Measurements from ENCODE around the gene PCK1.

PCK1 gene

DNA sequence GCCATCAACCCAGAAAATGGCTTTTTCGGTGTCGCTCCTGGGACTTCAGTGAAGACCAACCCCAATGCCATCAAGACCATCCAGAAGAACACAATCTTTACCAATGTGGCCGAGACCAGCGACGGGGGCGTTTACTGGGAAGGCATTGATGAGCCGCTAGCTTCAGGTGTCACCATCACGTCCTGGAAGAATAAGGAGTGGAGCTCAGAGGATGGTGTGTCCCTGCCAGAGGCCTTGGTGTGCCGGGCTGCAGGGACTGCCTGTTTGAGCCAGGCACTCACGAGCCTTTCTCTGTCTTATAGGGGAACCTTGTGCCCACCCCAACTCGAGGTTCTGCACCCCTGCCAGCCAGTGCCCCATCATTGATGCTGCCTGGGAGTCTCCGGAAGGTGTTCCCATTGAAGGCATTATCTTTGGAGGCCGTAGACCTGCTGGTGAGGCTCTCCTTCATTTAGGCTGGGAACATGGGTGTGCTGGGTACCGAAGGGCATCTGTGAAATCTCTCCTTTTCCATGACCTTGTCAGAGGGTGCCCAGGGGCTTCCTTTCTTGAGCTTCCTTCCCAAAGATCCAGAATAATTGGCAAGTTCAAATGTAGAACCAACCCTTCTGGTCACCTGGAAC, 3.4 kb downstream of the PCK1 start:
- Histone ChIP-seq H3K79me2 (ENCODE audit: control insufficient read depth, low read length) (no peaks in the 10 kb centered on the region), H3F3A (ENCODE audit: control insufficient read depth, insufficient read depth) (no peaks in the 10 kb centered on the region), H3K9me3 (ENCODE audit: control insufficient read depth, insufficient read depth, low read length) (no peaks in the 10 kb centered on the region), H3K27ac (ENCODE audit: low read depth, low read length) (no peak overlapping the region), H4K20me1 (ENCODE audit: control insufficient read depth, insufficient read depth, low read depth, low read length) (no peaks in the 10 kb centered on the region), H3K4me2 (ENCODE audit: low read length) (no peak overlapping the region), H3K4me3 (ENCODE audit: low read length) (no peak overlapping the region), H3K9me2 (replicated peaks; ENCODE audit: control insufficient read depth, low read length) (no peaks in the 10 kb centered on the region), H3K36me3 (ENCODE audit: control insufficient read depth, low read length) (no peaks in the 10 kb centered on the region), H3K27me3 (ENCODE audit: control insufficient read depth, low read length) (peaks cover 13% of the 10 kb centered on the region), H3K4me1 (ENCODE audit: control insufficient read depth, low read length) (no peaks in the 10 kb centered on the region)
- TF ChIP-seq EZH2phosphoT487 (IDR thresholded peaks at IDR 0.05; ENCODE audit: borderline replicate concordance, low read length) = no peak
- TF ChIP-seq, protein P1, sequence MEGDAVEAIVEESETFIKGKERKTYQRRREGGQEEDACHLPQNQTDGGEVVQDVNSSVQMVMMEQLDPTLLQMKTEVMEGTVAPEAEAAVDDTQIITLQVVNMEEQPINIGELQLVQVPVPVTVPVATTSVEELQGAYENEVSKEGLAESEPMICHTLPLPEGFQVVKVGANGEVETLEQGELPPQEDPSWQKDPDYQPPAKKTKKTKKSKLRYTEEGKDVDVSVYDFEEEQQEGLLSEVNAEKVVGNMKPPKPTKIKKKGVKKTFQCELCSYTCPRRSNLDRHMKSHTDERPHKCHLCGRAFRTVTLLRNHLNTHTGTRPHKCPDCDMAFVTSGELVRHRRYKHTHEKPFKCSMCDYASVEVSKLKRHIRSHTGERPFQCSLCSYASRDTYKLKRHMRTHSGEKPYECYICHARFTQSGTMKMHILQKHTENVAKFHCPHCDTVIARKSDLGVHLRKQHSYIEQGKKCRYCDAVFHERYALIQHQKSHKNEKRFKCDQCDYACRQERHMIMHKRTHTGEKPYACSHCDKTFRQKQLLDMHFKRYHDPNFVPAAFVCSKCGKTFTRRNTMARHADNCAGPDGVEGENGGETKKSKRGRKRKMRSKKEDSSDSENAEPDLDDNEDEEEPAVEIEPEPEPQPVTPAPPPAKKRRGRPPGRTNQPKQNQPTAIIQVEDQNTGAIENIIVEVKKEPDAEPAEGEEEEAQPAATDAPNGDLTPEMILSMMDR (IDR thresholded peaks at IDR 0.05; ENCODE audit: low read depth, low read length, poor library complexity, severe bottlenecking) = no peak

- Histone ChIP-seq H3K4me2 (ENCODE audit: low read length) (no peak overlapping the region), H3K27me3 (ENCODE audit: control insufficient read depth, low read length) (peaks cover 5% of the 10 kb centered on the region), H3K4me1 (ENCODE audit: control insufficient read depth, low read length) (no peaks in the 10 kb centered on the region), H4K20me1 (ENCODE audit: control insufficient read depth, insufficient read depth, low read depth, low read length) (no peaks in the 10 kb centered on the region), H3F3A (ENCODE audit: control insufficient read depth, insufficient read depth) (no peaks in the 10 kb centered on the region), H3K4me3 (ENCODE audit: low read length) (no peak overlapping the region), H3K36me3 (ENCODE audit: control insufficient read depth, low read length) (no peaks in the 10 kb centered on the region), H3K27ac (ENCODE audit: low read depth, low read length) (no peak overlapping the region), H3K9me3 (ENCODE audit: control insufficient read depth, insufficient read depth, low read length) (no peaks in the 10 kb centered on the region), H3K79me2 (ENCODE audit: control insufficient read depth, low read length) (no peaks in the 10 kb centered on the region), H3K9me2 (replicated peaks; ENCODE audit: control insufficient read depth, low read length) (no peaks in the 10 kb centered on the region)
- TF ChIP-seq, protein P1 (IDR thresholded peaks at IDR 0.05; ENCODE audit: low read depth, low read length, poor library complexity, severe bottlenecking) = no peak
- no peak for TF ChIP-seq EZH2phosphoT487 (IDR thresholded peaks at IDR 0.05; ENCODE audit: borderline replicate concordance, low read length)
Observed at GRCh38 chr20:57564951-57565642, 4.2 kb downstream of the PCK1 start.

- Histone ChIP-seq H3K4me2 (ENCODE audit: low read length) (no peak overlapping the region), H3K79me2 (ENCODE audit: control insufficient read depth, low read length) (no peaks in the 10 kb centered on the region), H3K36me3 (ENCODE audit: control insufficient read depth, low read length) (no peaks in the 10 kb centered on the region), H3K27me3 (ENCODE audit: control insufficient read depth, low read length) (no peaks in the 10 kb centered on the region; the same call in 1 of the 2 replicates), H3F3A (ENCODE audit: control insufficient read depth, insufficient read depth) (no peaks in the 10 kb centered on the region), H3K9me3 (ENCODE audit: control insufficient read depth, insufficient read depth, low read length) (no peaks in the 10 kb centered on the region), H3K4me1 (ENCODE audit: control insufficient read depth, low read length) (no peaks in the 10 kb centered on the region), H3K27ac (ENCODE audit: low read depth, low read length) (no peak overlapping the region), H4K20me1 (ENCODE audit: control insufficient read depth, insufficient read depth, low read depth, low read length) (no peaks in the 10 kb centered on the region), H3K9me2 (replicated peaks; ENCODE audit: control insufficient read depth, low read length) (no peaks in the 10 kb centered on the region), H3K4me3 (ENCODE audit: low read length) (no peak overlapping the region)
- TF ChIP-seq, protein P1 (IDR thresholded peaks at IDR 0.05; ENCODE audit: low read depth, low read length, poor library complexity, severe bottlenecking) = no peak
- no peak for TF ChIP-seq EZH2phosphoT487 (IDR thresholded peaks at IDR 0.05; ENCODE audit: borderline replicate concordance, low read length)
Observed at GRCh38 chr20:57566399-57566798, 5.5 kb downstream of the PCK1 start.

All from DOHH2 (cell line).